WTC11 (cell line): ENCODE measurements around the gene SFT2D2. TPM values are rescaled to one million over a fixed set of nuclear protein-coding genes. Genes with fewer than 3 reads are reported as not detected.

Experiments
- ATAC-seq: fragments of 200-7000 bp; cut with Tn5 transposase; 2 replicates; pipeline ENCODE4 v1.10.0; 2021; ENCODE audit warnings: mild to moderate bottlenecking, moderate library complexity
- CTCF ChIA-PET: fragments of 300-600 bp; sonication (Branson Sonifier 250); formaldehyde crosslinking; loops from one replicate; lab custom pipeline; 2021; ENCODE audit warnings: antibody characterized with exemption; lab: Charles Lee
- POLR2A ChIA-PET: fragments of 350-600 bp; sonication (Branson Sonifier 250); formaldehyde crosslinking; loops from one replicate; lab custom pipeline; 2021; ENCODE audit warnings: antibody characterized with exemption; lab: Charles Lee
- DNase-seq: peaks from one replicate; pipeline ENCODE4 v3.0.0; 2021; ENCODE audit warnings: low spot score
- H3K27ac Mint-ChIP-seq: 2 replicates; pipeline ENCODE4 v1.8.0; 2021; ENCODE audit warnings: mixed read lengths
- H3K27me3 Mint-ChIP-seq: 2 replicates; pipeline ENCODE4 v1.8.0; 2021; ENCODE audit warnings: low read depth, mild to moderate bottlenecking, moderate library complexity, mixed read lengths
- H3K36me3 Mint-ChIP-seq: 2 replicates; pipeline ENCODE4 v1.8.0; 2021; ENCODE audit warnings: mixed read lengths
- H3K4me1 Mint-ChIP-seq: 2 replicates; pipeline ENCODE4 v1.8.0; 2022; ENCODE audit warnings: mixed read lengths
- H3K4me3 Mint-ChIP-seq: 2 replicates; pipeline ENCODE4 v1.8.0; 2021; ENCODE audit warnings: mild to moderate bottlenecking, moderate library complexity, mixed read lengths
- H3K9me3 Mint-ChIP-seq: 2 replicates; pipeline ENCODE4 v1.8.0; 2021; ENCODE audit warnings: mixed read lengths
- AFF4 ChIP-seq: sonication (generic); formaldehyde crosslinking; IDR thresholded peaks from 2 replicates; pipeline ENCODE4 v1.8.1; 2023; ENCODE audit warnings: mild to moderate bottlenecking, missing genetic modification reagents, borderline replicate concordance
- ATF1 ChIP-seq: sonication (generic); formaldehyde crosslinking; IDR thresholded peaks from 2 replicates; pipeline ENCODE4 v1.8.1; 2023; ENCODE audit warnings: mild to moderate bottlenecking, moderate library complexity, missing genetic modification reagents
- ATF3 ChIP-seq: sonication (generic); formaldehyde crosslinking; conservative IDR thresholded peaks from 2 replicates; pipeline ENCODE4 v1.8.1; 2022; ENCODE audit warnings: mild to moderate bottlenecking, missing genetic modification reagents
- EMX1 ChIP-seq: fragments of 250-450 bp; sonication (Bioruptor Pico); IDR thresholded peaks from 2 replicates; pipeline ENCODE4 v1.8.0; 2021; ENCODE audit warnings: mild to moderate bottlenecking
- FOXK1 ChIP-seq: sonication (generic); formaldehyde crosslinking; IDR thresholded peaks from 2 replicates; pipeline ENCODE4 v1.8.0; 2022; ENCODE audit warnings: mild to moderate bottlenecking, moderate library complexity, missing genetic modification reagents
- FOXP1 ChIP-seq: sonication (generic); formaldehyde crosslinking; IDR thresholded peaks from 2 replicates; pipeline ENCODE4 v1.8.0; 2022; ENCODE audit warnings: missing genetic modification reagents, mild to moderate bottlenecking, moderate library complexity, borderline replicate concordance
- GABPB1 ChIP-seq: sonication (generic); formaldehyde crosslinking; IDR thresholded peaks from 2 replicates; pipeline ENCODE4 v1.8.1; 2023; ENCODE audit warnings: mild to moderate bottlenecking, missing genetic modification reagents
- GRHL2 ChIP-seq: fragments of 250-450 bp; sonication (Bioruptor Pico); IDR thresholded peaks from 2 replicates; pipeline ENCODE4 v1.8.0; 2022; ENCODE audit warnings: mild to moderate bottlenecking, moderate library complexity; ENCODE audit not compliant: insufficient replicate concordance, severe bottlenecking
- HMGXB4 ChIP-seq: sonication (generic); formaldehyde crosslinking; IDR thresholded peaks from 2 replicates; pipeline ENCODE4 v1.8.1; 2023; ENCODE audit warnings: mild to moderate bottlenecking, moderate library complexity, missing genetic modification reagents
- IRF2 ChIP-seq: sonication (generic); formaldehyde crosslinking; IDR thresholded peaks from 2 replicates; pipeline ENCODE4 v1.8.0; 2022; ENCODE audit warnings: low read depth, missing genetic modification reagents, borderline replicate concordance
- MYBL2 ChIP-seq: sonication (generic); formaldehyde crosslinking; IDR thresholded peaks from 2 replicates; pipeline ENCODE4 v1.8.1; 2023; ENCODE audit warnings: mild to moderate bottlenecking, moderate library complexity, missing genetic modification reagents
- NFATC4 ChIP-seq: fragments of 250-450 bp; sonication (Bioruptor Pico); IDR thresholded peaks from 2 replicates; pipeline ENCODE4 v1.9.0; 2021; ENCODE audit warnings: mild to moderate bottlenecking
- NFE2L1 ChIP-seq: sonication (generic); formaldehyde crosslinking; IDR thresholded peaks from 2 replicates; pipeline ENCODE4 v1.8.1; 2023; ENCODE audit warnings: missing genetic modification reagents
- NR1H2 ChIP-seq: sonication (generic); formaldehyde crosslinking; IDR thresholded peaks from 2 replicates; pipeline ENCODE4 v1.9.0; 2021; ENCODE audit warnings: mild to moderate bottlenecking, moderate library complexity, missing genetic modification reagents
- NR2C2 ChIP-seq: sonication (generic); formaldehyde crosslinking; IDR thresholded peaks from 2 replicates; pipeline ENCODE4 v1.8.0; 2022; ENCODE audit warnings: mild to moderate bottlenecking, missing genetic modification reagents
- NR3C1 ChIP-seq: sonication (generic); formaldehyde crosslinking; conservative IDR thresholded peaks from 2 replicates; pipeline ENCODE4 v1.8.1; 2023; ENCODE audit warnings: low read depth, mild to moderate bottlenecking, missing genetic modification reagents
- OVOL2 ChIP-seq: fragments of 250-450 bp; sonication (Bioruptor Pico); IDR thresholded peaks from 2 replicates; pipeline ENCODE4 v1.9.0; 2021; ENCODE audit warnings: mild to moderate bottlenecking, borderline replicate concordance
- PRDM15 ChIP-seq: sonication (generic); formaldehyde crosslinking; IDR thresholded peaks from 2 replicates; pipeline ENCODE4 v1.8.0; 2022; ENCODE audit warnings: missing genetic modification reagents
- PRRX2 ChIP-seq: fragments of 250-450 bp; sonication (Bioruptor Pico); IDR thresholded peaks from 2 replicates; pipeline ENCODE4 v1.8.0; 2021; ENCODE audit warnings: mild to moderate bottlenecking
- SMAD4 ChIP-seq: sonication (generic); formaldehyde crosslinking; IDR thresholded peaks from 2 replicates; pipeline ENCODE4 v1.8.0; 2022; ENCODE audit warnings: mild to moderate bottlenecking, missing genetic modification reagents
- USF2 ChIP-seq: sonication (generic); formaldehyde crosslinking; IDR thresholded peaks from 2 replicates; pipeline ENCODE4 v1.8.1; 2023; ENCODE audit warnings: mild to moderate bottlenecking, missing genetic modification reagents, moderate library complexity
- ZNF396 ChIP-seq: fragments of 250-450 bp; sonication (Bioruptor Pico); IDR thresholded peaks from 2 replicates; pipeline ENCODE4 v1.8.0; 2021; ENCODE audit warnings: mild to moderate bottlenecking, moderate library complexity, borderline replicate concordance
- ZNF416 ChIP-seq: fragments of 250-450 bp; sonication (Bioruptor Pico); IDR thresholded peaks from 2 replicates; pipeline ENCODE4 v1.9.0; 2021; ENCODE audit warnings: mild to moderate bottlenecking, inconsistent platforms
- ZNF512 ChIP-seq: sonication (generic); formaldehyde crosslinking; IDR thresholded peaks from 2 replicates; pipeline ENCODE4 v1.8.1; 2022; ENCODE audit warnings: missing genetic modification reagents, borderline replicate concordance
- ZNF671 ChIP-seq: fragments of 250-450 bp; sonication (Bioruptor Pico); IDR thresholded peaks from 2 replicates; pipeline ENCODE4 v1.8.0; 2021; ENCODE audit warnings: mild to moderate bottlenecking
- total RNA-seq: library from RNA; stranded (reverse); gene quantifications from 3 replicates; pipeline ENCODE4 v1.2.3, GENCODE V29; 2021

SFT2D2 gene
- total RNA-seq, 1 experiment from 2014 or later = 23.2 TPM

- DNase-seq (no peak), ATAC-seq (no peak)
- ChIA-PET CTCF (no interaction called here), POLR2A (no interaction called here)
- Mint-ChIP-seq H3K36me3 (peaks cover 12% of the 10 kb centered on the region; the same call in 1 of the 2 replicates), H3K4me3 (no peak overlapping the region), H3K27me3 (peaks cover 10% of the 10 kb centered on the region), H3K27ac (no peak overlapping the region), H3K4me1 (peaks cover 34% of the 10 kb centered on the region), H3K9me3 (peaks cover 22% of the 10 kb centered on the region)
- TF ChIP-seq ATF3 (no peak), IRF2 (no peak), AFF4 (CRISPR knock-in tag) (no peak), HMGXB4 (CRISPR knock-in tag) (no peak), NR2C2 (CRISPR knock-in tag) (no peak), PRDM15 (CRISPR knock-in tag) (no peak)
These were observed 4.5 kb upstream of the SFT2D2 start for GRCh38 chr1:168221275-168221674.

GRCh38 chr1:168223261-168223660, 2.5 kb upstream of the SFT2D2 start:
- Mint-ChIP-seq H3K36me3 (peaks cover 12% of the 10 kb centered on the region; the same call in 1 of the 2 replicates), H3K27me3 (peaks cover 10% of the 10 kb centered on the region), H3K27ac (no peak overlapping the region), H3K9me3 (peaks cover 22% of the 10 kb centered on the region), H3K4me3 (no peak overlapping the region), H3K4me1 (peaks cover 35% of the 10 kb centered on the region)
- ATAC-seq = no peak
- no peak for DNase-seq
- POLR2A ChIA-PET = no interaction called here
- CTCF ChIA-PET = no interaction called here
- no peak for TF ChIP-seq OVOL2
- TF ChIP-seq NR1H2 = no peak
- no peak for TF ChIP-seq GRHL2 (CRISPR knock-in tag)
- TF ChIP-seq GABPB1 (CRISPR knock-in tag) = no peak
- TF ChIP-seq ZNF416 (CRISPR knock-in tag) = no peak
- TF ChIP-seq PRRX2 = no peak
- TF ChIP-seq SMAD4 = no peak
- TF ChIP-seq ZNF396 (CRISPR knock-in tag) = no peak
- TF ChIP-seq MYBL2 (CRISPR knock-in tag) = no peak
- TF ChIP-seq NFATC4 (CRISPR knock-in tag) = no peak
- TF ChIP-seq FOXP1 (CRISPR knock-in tag) = no peak
- TF ChIP-seq FOXK1 (CRISPR knock-in tag) = no peak
- no peak for TF ChIP-seq ZNF512 (CRISPR knock-in tag)
- TF ChIP-seq NFE2L1 = no peak
- no peak for TF ChIP-seq NR3C1
- no peak for TF ChIP-seq ATF1
- TF ChIP-seq ZNF671 (CRISPR knock-in tag) = no peak
- no peak for TF ChIP-seq EMX1
- TF ChIP-seq USF2 (CRISPR knock-in tag) = no peak
